HCT116 (cell line): ENCODE measurements around the gene TRIM31. TPM values are rescaled to one million over a fixed set of nuclear protein-coding genes. Genes with fewer than 3 reads are reported as not detected.
A peak's percentile ranks its signal among the peaks of the same experiment; 100 is the strongest.

Experiments used
- ATAC-seq: fragments of 200-7000 bp; cut with Tn5 transposase; 2 replicates; pipeline ENCODE4 v1.9.1; 2020; ENCODE audit warnings: mild to moderate bottlenecking, moderate library complexity
- BruUV-seq: library from RNA; stranded (reverse); fragments of 400-500 nt; replicated peaks from 2 replicates; lab custom pipeline; 2021; lab: Mats Ljungman, UMichigan
- CTCF ChIA-PET: fragments of 300-600 bp; sonication (Branson Sonifier 250); formaldehyde crosslinking; loops from one replicate; lab custom pipeline; 2021; ENCODE audit warnings: antibody characterized with exemption; lab: Charles Lee
- POLR2A ChIA-PET: fragments of 300-600, 350-600 bp; sonication (Branson Sonifier 250); formaldehyde crosslinking; loops from one replicate; lab custom pipeline; 2021; ENCODE audit warnings: antibody characterized with exemption; lab: Charles Lee
- RAD21 ChIA-PET, 2 experiments: fragments of 300-600 bp; sonication (Branson Sonifier 250); formaldehyde crosslinking; loops; one replicate each; lab custom pipeline; 2023; ENCODE audit warnings: low total read pairs in 2 of 2; ENCODE audit not compliant: uncharacterized antibody in 2 of 2, unreplicated experiment in 2 of 2, low non-redundant PET in 1 of 2; lab: Charles Lee
- DNase-seq: peaks from one replicate; pipeline ENCODE4 v3.0.0-alpha.2; 2010; ENCODE audit warnings: low read depth, low spot score
- H2AFZ ChIP-seq: fragments of 200-600 bp; shearing (Covaris generic), sonication (generic); 2 replicates; pipeline ENCODE4 v1.6.1; 2017; ENCODE audit warnings: low read depth, mixed run types, mixed read lengths, antibody characterized with exemption, low read length; ENCODE audit not compliant: poor library complexity, severe bottlenecking
- H3K27ac ChIP-seq: 2 replicates; pipeline ENCODE4 v1.5.1; 2012; ENCODE audit warnings: low read depth, low read length
- H3K27me3 ChIP-seq: fragments of 200-600 bp; sonication (generic); 2 replicates; pipeline ENCODE4 v1.6.1; 2016; ENCODE audit warnings: mixed run types, low read length, mixed read lengths; ENCODE audit not compliant: insufficient read depth
- H3K36me3 ChIP-seq, 2 experiments: fragments of 200-500 bp in 1 of 2; fragments of 200-600 bp in 1 of 2; sonication (Bioruptor generic) in 1 of 2; sonication (generic) in 1 of 2; 2 replicates each; pipeline versions ENCODE4 v1.5.1 to v1.6.1; 2014 to 2016; ENCODE audit warnings: low read length in 2 of 2, inconsistent platforms in 1 of 2, mixed read lengths in 1 of 2, mixed run types in 1 of 2; ENCODE audit not compliant: insufficient read depth in 2 of 2, control insufficient read depth in 1 of 2
- H3K4me1 ChIP-seq, 2 experiments: fragments of 200-600 bp in 1 of 2; sonication (generic) in 1 of 2; 2 replicates each; pipeline versions ENCODE4 v1.5.1 to v1.6.1; 2012 to 2017; ENCODE audit warnings: low read length in 2 of 2, inconsistent platforms in 1 of 2, mild to moderate bottlenecking in 1 of 2, mixed read lengths in 1 of 2, mixed run types in 1 of 2, moderate library complexity in 1 of 2; ENCODE audit not compliant: insufficient read depth in 2 of 2, control insufficient read depth in 1 of 2
- H3K4me2 ChIP-seq: fragments of 200-600 bp; sonication (generic); 2 replicates; pipeline ENCODE4 v1.6.1; 2017; ENCODE audit warnings: mixed run types, low read length, mixed read lengths
- H3K4me3 ChIP-seq, 2 experiments: fragments of 200-600 bp in 1 of 2; sonication (generic) in 1 of 2; replicated peaks in 1 of 2; 2 replicates each; pipeline ENCODE4 v1.5.1; 2011 to 2016; ENCODE audit warnings: low read length in 2 of 2, control low read depth in 1 of 2, low read depth in 1 of 2, mild to moderate bottlenecking in 1 of 2, mixed read lengths in 1 of 2, mixed run types in 1 of 2
- H3K79me2 ChIP-seq: fragments of 200-600 bp; sonication (generic); 2 replicates; pipeline ENCODE4 v1.6.1; 2017; ENCODE audit warnings: mild to moderate bottlenecking, mixed run types, low read length, moderate library complexity, mixed read lengths; ENCODE audit not compliant: insufficient read depth
- H3K9ac ChIP-seq: fragments of 200-600 bp; sonication (generic); 2 replicates; pipeline ENCODE4 v1.6.1; 2016; ENCODE audit warnings: low read length, mixed read lengths
- H3K9me2 ChIP-seq: fragments of 200-600 bp; sonication (generic), shearing (Covaris generic); 2 replicates; pipeline ENCODE4 v1.6.1; 2017; ENCODE audit warnings: mixed run types, mild to moderate bottlenecking, moderate library complexity; ENCODE audit not compliant: insufficient read depth
- H3K9me3 ChIP-seq, 2 experiments: fragments of 200-500 bp in 1 of 2; fragments of 200-600 bp in 1 of 2; sonication (Bioruptor generic) in 1 of 2; sonication (generic) in 1 of 2; 2 replicates each; pipeline ENCODE4 v1.6.1; 2014 to 2017; ENCODE audit warnings: low read length in 2 of 2, mixed read lengths in 2 of 2, inconsistent platforms in 1 of 2, low read depth in 1 of 2, mild to moderate bottlenecking in 1 of 2, mixed run types in 1 of 2, moderate library complexity in 1 of 2; ENCODE audit not compliant: control insufficient read depth in 1 of 2, insufficient read depth in 1 of 2
- H4K20me1 ChIP-seq: fragments of 200-600 bp; sonication (generic), shearing (Covaris generic); 2 replicates; pipeline ENCODE4 v1.6.1; 2017; ENCODE audit warnings: mixed run types, mild to moderate bottlenecking, moderate library complexity; ENCODE audit not compliant: insufficient read depth
- CBX3 ChIP-seq: IDR thresholded peaks from 2 replicates; pipeline ENCODE4 v1.6.1; 2012; ENCODE audit warnings: low read depth
- EGR1 ChIP-seq: IDR thresholded peaks from 2 replicates; pipeline ENCODE4 v1.6.1; 2012; ENCODE audit warnings: low read depth
- ELF1 ChIP-seq: IDR thresholded peaks from 2 replicates; pipeline ENCODE4 v1.6.1; 2012; ENCODE audit warnings: low read depth, borderline replicate concordance
- EZH2 ChIP-seq: fragments of 200-600 bp; sonication (generic); IDR thresholded peaks from 2 replicates; pipeline ENCODE4 v1.6.1; 2017; ENCODE audit warnings: antibody characterized with exemption, mixed run types
- EZH2phosphoT487 ChIP-seq: fragments of 200-600 bp; IDR thresholded peaks from 2 replicates; pipeline ENCODE4 v1.6.1; 2018; ENCODE audit warnings: antibody characterized with exemption, borderline replicate concordance
- POLR2A ChIP-seq: IDR thresholded peaks from 2 replicates; pipeline ENCODE4 v1.7.0; 2011; ENCODE audit warnings: borderline replicate concordance; ENCODE audit not compliant: insufficient read depth, insufficient read length; ENCODE audit errors: extremely low read depth
- POLR2AphosphoS5 ChIP-seq: IDR thresholded peaks from 2 replicates; pipeline ENCODE4 v1.6.1; 2011; ENCODE audit warnings: mild to moderate bottlenecking, low read depth, low read length, moderate library complexity
- RAD21 ChIP-seq: IDR thresholded peaks from 2 replicates; pipeline ENCODE4 v1.6.1; 2012; ENCODE audit warnings: low read depth, mild to moderate bottlenecking
- SP1 ChIP-seq: IDR thresholded peaks from 2 replicates; pipeline ENCODE4 v1.6.1; 2012; ENCODE audit warnings: low read depth
- YY1 ChIP-seq: IDR thresholded peaks from 2 replicates; pipeline ENCODE4 v1.6.1; 2011; ENCODE audit warnings: low read length, low read depth, moderate library complexity, mild to moderate bottlenecking; ENCODE audit not compliant: insufficient replicate concordance; ENCODE audit errors: extremely low read depth
- ZFX ChIP-seq: fragments of 450-650 bp; IDR thresholded peaks from 2 replicates; pipeline ENCODE4 v1.6.1; 2017
- ZNF274 ChIP-seq: fragments of 200-500 bp; sonication (Bioruptor generic); IDR thresholded peaks from 2 replicates; pipeline ENCODE4 v1.6.1; 2014; ENCODE audit warnings: mild to moderate bottlenecking, low read depth, low read length, inconsistent platforms
- intact Hi-C: fragments of 100-400 bp; cut with micrococcal nuclease; formaldehyde crosslinking; loops from 2 replicates; pipeline ENCODE4 v1.10.0; 2022
- total RNA-seq: library from RNA; stranded (reverse); gene quantifications from one replicate; pipeline ENCODE4 v1.2.1, GENCODE V29; 2021; ENCODE audit not compliant: unreplicated experiment
- TF ChIP-seq, protein P1 (sequence below), 3 experiments: fragments of 200-600 bp in 1 of 3; sonication (generic) in 1 of 3; IDR thresholded peaks in 2 of 3; conservative IDR thresholded peaks in 1 of 3; 2 replicates each; pipeline ENCODE4 v1.5.1; 2012 to 2017; ENCODE audit warnings: low read depth in 2 of 3, low read length in 2 of 3, antibody characterized with exemption in 1 of 3, borderline replicate concordance in 1 of 3, control low read depth in 1 of 3, mild to moderate bottlenecking in 1 of 3, mixed read lengths in 1 of 3, mixed run types in 1 of 3, moderate library complexity in 1 of 3; ENCODE audit not compliant: insufficient read depth in 1 of 3
- TF ChIP-seq, protein P2 (sequence below): IDR thresholded peaks from 2 replicates; pipeline ENCODE4 v1.6.1; 2012

TRIM31 gene
- total RNA-seq, 1 experiment from 2014 or later: not detected

DNA sequence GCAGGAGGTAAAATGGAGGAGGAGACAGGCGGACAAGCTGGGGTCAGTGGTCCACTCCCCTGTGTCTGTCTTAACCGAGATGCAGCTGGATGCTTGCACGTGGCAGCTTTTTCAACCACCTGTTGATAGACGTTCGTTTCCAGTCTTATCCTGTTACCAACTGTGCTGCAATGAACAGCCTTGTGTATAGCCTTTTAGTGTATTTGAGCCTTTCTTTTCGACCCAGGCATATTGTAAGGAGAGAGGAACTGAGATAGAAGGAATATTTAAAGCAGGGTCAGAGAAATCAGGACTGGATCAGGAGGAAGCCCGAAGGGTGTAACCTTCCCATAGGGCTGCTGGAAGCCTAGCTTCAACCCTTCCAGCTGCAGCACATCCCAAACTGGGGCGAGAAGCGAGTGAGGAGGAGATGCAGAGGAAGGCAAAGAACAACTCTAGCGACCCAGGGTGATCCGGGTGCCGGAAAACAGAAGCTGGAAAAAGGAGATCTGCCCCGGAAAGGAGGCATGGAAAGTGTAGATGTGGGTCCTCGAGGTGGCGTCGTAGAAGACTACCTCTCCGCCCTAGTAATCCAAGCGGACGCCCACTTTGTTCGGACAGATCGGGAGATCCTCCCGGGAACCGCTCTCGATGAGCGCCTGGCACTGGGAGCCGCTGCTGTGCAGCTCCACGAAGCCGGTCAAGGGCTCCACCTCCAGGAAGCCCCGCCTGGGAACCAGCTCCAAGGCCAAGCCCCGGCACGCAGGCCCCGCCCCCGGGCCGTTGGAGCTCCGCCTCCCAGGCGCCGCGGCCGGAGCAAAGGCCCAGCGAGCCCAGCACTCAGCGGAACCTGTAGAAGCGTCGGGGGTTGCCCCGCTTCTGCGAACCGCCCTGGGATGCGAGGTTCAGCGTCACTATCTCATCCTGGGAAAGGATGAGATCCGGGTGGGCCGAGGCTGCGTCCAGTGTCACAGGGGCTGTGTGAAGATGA lies 11.2 kb downstream of the TRIM31 start (continued):
- TF ChIP-seq EGR1 (0 out of 2 replicates have a peak, but pooled peaks have one; percentile 37), EZH2phosphoT487 (no peak), RAD21 (peak; percentile 23; the same call in 1 of the 2 replicates), POLR2AphosphoS5 (peak; percentile 95), YY1 (no peak), ZNF274 (no peak)

DNA sequence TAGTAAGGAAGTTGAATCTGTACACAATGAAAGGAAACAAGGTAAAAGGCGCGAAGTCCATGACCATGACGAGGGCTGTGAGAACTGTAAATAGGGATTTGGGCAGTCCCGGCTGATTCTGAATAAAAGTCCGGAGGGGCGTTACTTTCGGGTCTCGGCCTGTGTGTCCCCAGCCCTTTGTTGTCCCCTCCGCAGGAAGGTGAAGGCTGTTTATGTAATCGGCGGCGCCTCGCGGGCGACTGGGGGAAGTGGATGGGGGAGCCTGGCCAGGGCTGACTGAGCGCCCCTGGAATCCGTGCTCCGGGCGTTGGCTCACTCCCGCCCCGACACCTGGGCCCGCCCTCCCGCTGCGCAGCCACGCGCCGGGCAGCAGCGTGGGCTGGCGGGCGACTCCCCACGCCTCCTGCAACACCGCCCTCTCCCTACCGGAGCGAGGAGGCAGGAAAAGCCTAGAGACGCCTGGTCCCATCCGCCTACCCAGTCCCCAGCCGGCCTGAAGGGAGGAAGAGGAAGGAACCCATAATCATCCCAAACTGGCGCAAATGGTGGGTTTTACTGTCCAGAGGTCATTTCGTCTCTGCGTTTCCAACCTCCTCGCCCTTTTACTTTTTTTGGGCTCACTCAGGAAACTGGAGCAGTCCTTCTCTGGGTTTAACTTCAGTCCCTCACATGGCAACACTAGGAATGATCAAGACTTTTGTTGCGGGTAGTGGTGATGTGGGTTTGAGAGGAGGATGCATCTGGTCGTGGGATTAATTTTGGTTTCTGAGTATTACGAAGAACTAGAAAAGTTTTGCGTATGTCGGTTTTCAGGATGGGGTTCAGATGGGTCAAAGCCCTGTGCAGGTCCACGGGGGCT lies 12.1 kb downstream of the TRIM31 start:
- intact Hi-C loops: no loop called here
- Histone ChIP-seq H3K9me2 (no peaks in the 10 kb centered on the region), H4K20me1 (no peaks in the 10 kb centered on the region), H3K4me2 (peak overlapping the region; percentile 91), H3K4me1 (peaks cover 23 to 58% of the 10 kb centered on the region in 2 experiments), H3K4me3 (peak overlapping the region; percentile 50 to 56), H3K36me3 (no peaks in the 10 kb centered on the region), H3K9ac (peak overlapping the region; percentile 64), H3K79me2 (no peaks in the 10 kb centered on the region), H3K27me3 (no peaks in the 10 kb centered on the region), H3K27ac (no peak overlapping the region), H2AFZ (peak overlapping the region; percentile 75), H3K9me3 (no peaks in the 10 kb centered on the region)
- POLR2A ChIA-PET: interaction anchor here (1.2 to 1.4 kb wide), 3 partner anchors 9 to 39 kb away, joined by 4 to 18 read pairs (median 6); partner anchors contain the start of gene POLR1H
- peak; percentile 43 for ATAC-seq
- RAD21 ChIA-PET: interaction anchor here in 1 of 2 experiments (1.2 kb wide), 1 partner anchor 34 kb away, joined by 3 read pairs; the partner anchor contains the start of gene PPP1R11
- no TSS peak for BruUV-seq
- CTCF ChIA-PET: interaction anchor here (0.9 to 6.4 kb wide), 2 partner anchors 31 to 253 kb away, joined by 3 to 105 read pairs; no protein-coding TSS in a partner anchor
- no peak for DNase-seq
- TF ChIP-seq ELF1 (no peak), ZFX (no peak), CBX3 (peak; percentile 62; the same call in 1 of the 2 replicates), EZH2 (no peak), POLR2A (no peak), SP1 (no peak), EZH2phosphoT487 (no peak), EGR1 (peak; percentile 77)
- TF ChIP-seq, protein P1, sequence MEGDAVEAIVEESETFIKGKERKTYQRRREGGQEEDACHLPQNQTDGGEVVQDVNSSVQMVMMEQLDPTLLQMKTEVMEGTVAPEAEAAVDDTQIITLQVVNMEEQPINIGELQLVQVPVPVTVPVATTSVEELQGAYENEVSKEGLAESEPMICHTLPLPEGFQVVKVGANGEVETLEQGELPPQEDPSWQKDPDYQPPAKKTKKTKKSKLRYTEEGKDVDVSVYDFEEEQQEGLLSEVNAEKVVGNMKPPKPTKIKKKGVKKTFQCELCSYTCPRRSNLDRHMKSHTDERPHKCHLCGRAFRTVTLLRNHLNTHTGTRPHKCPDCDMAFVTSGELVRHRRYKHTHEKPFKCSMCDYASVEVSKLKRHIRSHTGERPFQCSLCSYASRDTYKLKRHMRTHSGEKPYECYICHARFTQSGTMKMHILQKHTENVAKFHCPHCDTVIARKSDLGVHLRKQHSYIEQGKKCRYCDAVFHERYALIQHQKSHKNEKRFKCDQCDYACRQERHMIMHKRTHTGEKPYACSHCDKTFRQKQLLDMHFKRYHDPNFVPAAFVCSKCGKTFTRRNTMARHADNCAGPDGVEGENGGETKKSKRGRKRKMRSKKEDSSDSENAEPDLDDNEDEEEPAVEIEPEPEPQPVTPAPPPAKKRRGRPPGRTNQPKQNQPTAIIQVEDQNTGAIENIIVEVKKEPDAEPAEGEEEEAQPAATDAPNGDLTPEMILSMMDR (IDR thresholded peaks at IDR 0.05 in 2 of 3, conservative IDR thresholded peaks at IDR 0.05 in 1 of 3; ENCODE audit: borderline replicate concordance in 1 of 3, insufficient read depth in 1 of 3, low read depth in 2 of 3, low read length in 2 of 3): no peak
- TF ChIP-seq, protein P2, sequence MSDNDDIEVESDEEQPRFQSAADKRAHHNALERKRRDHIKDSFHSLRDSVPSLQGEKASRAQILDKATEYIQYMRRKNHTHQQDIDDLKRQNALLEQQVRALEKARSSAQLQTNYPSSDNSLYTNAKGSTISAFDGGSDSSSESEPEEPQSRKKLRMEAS: peak; percentile 90
